ENCODE results near the gene ISYNA1. TPM values are rescaled to one million over a fixed set of nuclear protein-coding genes. Genes with fewer than 3 reads are reported as not detected.

Gene ISYNA1
- polyA plus RNA-seq, 3 donors, result 3.7 TPM; not detected in 2

GRCh38 chr19:18384775-18385174, 53.2 kb downstream of the ISYNA1 start:
- Histone ChIP-seq H3K9me3 (replicated peaks in 1 of 2; ENCODE audit: control insufficient read depth in 1 of 2, insufficient read depth in 1 of 2, low read length in 2 of 2) (no peaks in the 10 kb centered on the region), H3K36me3 (replicated peaks in 1 of 2; ENCODE audit: control insufficient read depth in 1 of 2, insufficient read depth in 2 of 2, low read length in 2 of 2) (peaks cover 6 to 8% of the 10 kb centered on the region in 2 donors), H3K27me3 (ENCODE audit: control insufficient read depth in 2 of 2, insufficient read depth in 2 of 2, low read length in 2 of 2) (peaks cover 0 to 12% of the 10 kb centered on the region in 2 donors), H3K4me2 (replicated peaks; ENCODE audit: extremely low read depth, low read length, poor library complexity, severe bottlenecking) (no peak overlapping the region), H2AFZ (ENCODE audit: insufficient read depth, low read depth, low read length, poor library complexity, severe bottlenecking) (no peak overlapping the region), H3K4me3 (replicated peaks in 1 of 3; ENCODE audit: low read depth in 2 of 3, low read length in 3 of 3) (no peak overlapping the region), H3K27ac (ENCODE audit: low read depth in 1 of 2, low read length in 2 of 2) (no peak overlapping the region), H3K4me1 (ENCODE audit: control insufficient read depth in 1 of 2, insufficient read depth in 2 of 2, low read length in 2 of 2) (peaks cover 44 to 57% of the 10 kb centered on the region in 2 donors), H4K20me1 (ENCODE audit: insufficient read depth, low read length) (peaks cover 33% of the 10 kb centered on the region), H3K9ac (ENCODE audit: insufficient read depth, low read length, poor library complexity, severe bottlenecking) (no peak overlapping the region), H3K79me2 (ENCODE audit: insufficient read depth, low read length) (peaks cover 11% of the 10 kb centered on the region)
- Mint-ChIP-seq H3K9me3 (peaks cover 0 to 4% (median 2%) of the 10 kb centered on the region in 7 donors), H3K27me3 (ENCODE audit: low read depth in 3 of 3) (peaks cover 3 to 34% (median 20%) of the 10 kb centered on the region in 3 donors), H3K27ac (peak overlapping the region in 2 of 7 donors; percentile 15 to 35), H3K36me3 (peaks cover 17 to 20% of the 10 kb centered on the region in 2 donors), H3K4me3 (peak overlapping the region in 1 of 2 donors; percentile 46), H3K4me1 (peaks cover 46% of the 10 kb centered on the region)
- intact Hi-C loops (cut with micrococcal nuclease), result loop anchor here (5.0 kb wide), 2 partner anchors 32 to 37 kb away; no protein-coding TSS in a partner anchor
- 100% methylated on average over 1 of the region's 7 CpGs for WGBS (ENCODE audit: insufficient coverage)
- TF ChIP-seq CTCF (IDR thresholded peaks at IDR 0.05), result no peak
- DNase-seq, result no peak

Small RNAs within 50 kb of the gene (small RNA-seq; reads per million reads assigned to genes)
- gene MIR3189 (ENCODE audit: insufficient read length, low read depth), result not detected

Other genes with a start within 250 kb of the ISYNA1 start
- gene MPV17L2, start 244.9 kb downstream of the ISYNA1 start, polyA plus RNA-seq, result 10 to 100 TPM; 14.3 to 20.2 (median 15.0) TPM
- gene RAB3A, start 234.1 kb downstream of the ISYNA1 start, polyA plus RNA-seq, result 1 to 10 TPM in 1 of 3 donors, under 1 TPM in 2; 0.55 to 8.7 (median 0.56) TPM
- not detected for gene PDE4C, start 211.7 kb downstream of the ISYNA1 start, polyA plus RNA-seq
- 1 to 10 TPM in 1 of 3 donors, not detected in 2; 6.9 TPM for gene IQCN, start 163.7 kb downstream of the ISYNA1 start, polyA plus RNA-seq
- 1,000 to 10,000 TPM in 1 of 3 donors, 10 to 100 TPM in 2; 22.5 to 1,792 (median 86.9) TPM for gene JUND, start 156.5 kb downstream of the ISYNA1 start, polyA plus RNA-seq
- 100 to 1,000 TPM in 1 of 3 donors, 10 to 100 TPM in 2; 66.5 to 143 (median 97.0) TPM for gene LSM4, start 115.1 kb downstream of the ISYNA1 start, polyA plus RNA-seq
- gene PGPEP1, start 97.5 kb downstream of the ISYNA1 start, polyA plus RNA-seq, result 10 to 100 TPM; 10.3 to 25.1 (median 10.3) TPM
- under 1 TPM in 1 of 3 donors, not detected in 2; 0.36 TPM for gene GDF15, start 52.0 kb downstream of the ISYNA1 start, polyA plus RNA-seq
- gene LRRC25, start 40.5 kb downstream of the ISYNA1 start, polyA plus RNA-seq, result 100 to 1,000 TPM; 173 to 581 (median 416) TPM
- gene SSBP4, start 18.7 kb downstream of the ISYNA1 start, polyA plus RNA-seq, result 10 to 100 TPM; 38.5 to 74.5 (median 48.3) TPM
- gene ELL, start 83.9 kb upstream of the ISYNA1 start, polyA plus RNA-seq, result 10 to 100 TPM; 12.2 to 35.3 (median 12.6) TPM
- 100 to 1,000 TPM in 1 of 3 donors, 10 to 100 TPM in 2; 78.0 to 159 (median 81.2) TPM for gene FKBP8, start 105.4 kb upstream of the ISYNA1 start, polyA plus RNA-seq
- gene KXD1, start 119.7 kb upstream of the ISYNA1 start, polyA plus RNA-seq, result 100 to 1,000 TPM in 1 of 3 donors, 10 to 100 TPM in 2; 74.4 to 194 (median 87.9) TPM
- 1,000 to 10,000 TPM in 1 of 3 donors, 100 to 1,000 TPM in 2; 832 to 3,024 (median 896) TPM for gene UBA52, start 133.7 kb upstream of the ISYNA1 start, polyA plus RNA-seq
- gene REX1BD, start 150.7 kb upstream of the ISYNA1 start, polyA plus RNA-seq, result 100 to 1,000 TPM in 2 of 3 donors, 10 to 100 TPM in 1; 83.7 to 141 (median 122) TPM
- under 1 TPM in 1 of 3 donors, not detected in 2; 0.19 TPM for gene CRLF1, start 168.7 kb upstream of the ISYNA1 start, polyA plus RNA-seq
- gene TMEM59L, start 174.7 kb upstream of the ISYNA1 start, polyA plus RNA-seq, result not detected
- gene KLHL26, start 198.9 kb upstream of the ISYNA1 start, polyA plus RNA-seq, result 1 to 10 TPM; 1.6 to 3.2 (median 2.0) TPM
- gene CRTC1, start 245.5 kb upstream of the ISYNA1 start, polyA plus RNA-seq, result 1 to 10 TPM in 1 of 3 donors, under 1 TPM in 2; 0.28 to 9.2 (median 0.55) TPM